ENCODE measurements around the gene IFT27. TPM values are rescaled to one million over a fixed set of nuclear protein-coding genes. Genes with fewer than 3 reads are reported as not detected.

The IFT27 gene
- total RNA-seq, 2 donors from 2014 or later, result 15.0 to 16.0 TPM

- ATAC-seq (ENCODE audit: insufficient number of reproducible peaks, low FRiP score, low read depth), result no peak
- DNase-seq (ENCODE audit: low spot score), result no peak
- Histone ChIP-seq H3K4me3 (no peak overlapping the region), H3K27ac (no peak overlapping the region), H3K4me1 (ENCODE audit: control insufficient read depth in 1 of 2, low read depth in 2 of 2) (no peaks in the 10 kb centered on the region), H3K27me3 (replicated peaks; ENCODE audit: insufficient read depth) (no peaks in the 10 kb centered on the region), H3K36me3 (no peaks in the 10 kb centered on the region), H3K9me3 (peaks cover 3% of the 10 kb centered on the region)
- no peak for TF ChIP-seq CTCF (IDR thresholded peaks at IDR 0.05)
Observed at GRCh38 chr22:36738416-36739020, 37.4 kb downstream of the IFT27 start.

- DNase-seq (ENCODE audit: low spot score) (no peak), ATAC-seq (ENCODE audit: insufficient number of reproducible peaks, low FRiP score, low read depth) (no peak)
- no peak for TF ChIP-seq CTCF (IDR thresholded peaks at IDR 0.05)
- Histone ChIP-seq H3K9me3 (peaks cover 3% of the 10 kb centered on the region), H3K4me1 (ENCODE audit: control insufficient read depth in 1 of 2, low read depth in 2 of 2) (no peaks in the 10 kb centered on the region), H3K36me3 (no peaks in the 10 kb centered on the region), H3K27ac (no peak overlapping the region), H3K27me3 (replicated peaks; ENCODE audit: insufficient read depth) (no peaks in the 10 kb centered on the region), H3K4me3 (no peak overlapping the region)
Observed at GRCh38 chr22:36737776-36738175, 38.1 kb downstream of the IFT27 start.

GRCh38 chr22:36736701-36737320 lies 39.1 kb downstream of the IFT27 start:
- H3K27ac ChIP-seq, result no peak overlapping the region
- DNase-seq (ENCODE audit: low spot score) (no peak), ATAC-seq (ENCODE audit: insufficient number of reproducible peaks, low FRiP score, low read depth) (no peak)
- H3K4me1 ChIP-seq (ENCODE audit: control insufficient read depth in 1 of 2, low read depth in 2 of 2), result no peaks in the 10 kb centered on the region
- no peaks in the 10 kb centered on the region for H3K36me3 ChIP-seq
- TF ChIP-seq CTCF (IDR thresholded peaks at IDR 0.05), result no peak
- peaks cover 3% of the 10 kb centered on the region for H3K9me3 ChIP-seq
- H3K27me3 ChIP-seq (replicated peaks; ENCODE audit: insufficient read depth), result no peaks in the 10 kb centered on the region
- no peak overlapping the region for H3K4me3 ChIP-seq

- no peak for TF ChIP-seq CTCF (IDR thresholded peaks at IDR 0.05)
- ATAC-seq (ENCODE audit: insufficient number of reproducible peaks, low FRiP score, low read depth) (no peak), DNase-seq (ENCODE audit: low spot score) (no peak)
- H3K4me1 ChIP-seq (ENCODE audit: control insufficient read depth in 1 of 2, low read depth in 2 of 2), result no peaks in the 10 kb centered on the region
- H3K9me3 ChIP-seq, result peaks cover 3% of the 10 kb centered on the region
- H3K36me3 ChIP-seq, result no peaks in the 10 kb centered on the region
- H3K27me3 ChIP-seq (replicated peaks; ENCODE audit: insufficient read depth), result no peaks in the 10 kb centered on the region
- no peak overlapping the region for H3K4me3 ChIP-seq
- no peak overlapping the region for H3K27ac ChIP-seq
Observed at GRCh38 chr22:36734171-36735058, 41.5 kb downstream of the IFT27 start.

- Histone ChIP-seq H3K27ac (no peak overlapping the region), H3K27me3 (replicated peaks; ENCODE audit: insufficient read depth) (no peaks in the 10 kb centered on the region), H3K9me3 (no peaks in the 10 kb centered on the region), H3K4me1 (ENCODE audit: control insufficient read depth in 1 of 2, low read depth in 2 of 2) (no peaks in the 10 kb centered on the region), H3K36me3 (no peaks in the 10 kb centered on the region), H3K4me3 (no peak overlapping the region)
- TF ChIP-seq CTCF (IDR thresholded peaks at IDR 0.05), result no peak
- ATAC-seq (ENCODE audit: insufficient number of reproducible peaks, low FRiP score, low read depth) (no peak), DNase-seq (ENCODE audit: low spot score) (no peak)
Observed at GRCh38 chr22:36733271-36733670, 42.6 kb downstream of the IFT27 start.
